RWPE2 (cell line): ENCODE measurements around the gene GIGYF2.

Experiments used
- ATAC-seq: fragments of 200-7000 bp; cut with Tn5 transposase; 3 replicates; pipeline ENCODE4 v1.9.1; 2021; ENCODE audit warnings: low read depth
- DNase-seq: peaks from one replicate; pipeline ENCODE4 v3.0.0-alpha.2; 2020; ENCODE audit warnings: low spot score
- H3K27ac ChIP-seq: fragments of 450-650 bp; 2 replicates; pipeline ENCODE4 v1.5.1; 2017; ENCODE audit warnings: mild to moderate bottlenecking; ENCODE audit not compliant: poor library complexity, severe bottlenecking
- H3K27me3 ChIP-seq: fragments of 250-450 bp; sonication (Bioruptor Pico); 2 replicates; pipeline ENCODE4 v1.5.1; 2021; ENCODE audit warnings: mild to moderate bottlenecking, moderate library complexity; ENCODE audit not compliant: insufficient read depth, poor library complexity, severe bottlenecking
- H3K36me3 ChIP-seq: fragments of 250-450 bp; sonication (Bioruptor Pico); 2 replicates; pipeline ENCODE4 v1.5.1; 2020; ENCODE audit warnings: low read depth, mild to moderate bottlenecking, moderate library complexity
- H3K4me1 ChIP-seq: fragments of 250-450 bp; sonication (Bioruptor Pico); 2 replicates; pipeline ENCODE4 v1.5.1; 2021; ENCODE audit warnings: mild to moderate bottlenecking, moderate library complexity; ENCODE audit not compliant: insufficient read depth, poor library complexity, severe bottlenecking
- H3K4me3 ChIP-seq: fragments of 250-450 bp; sonication (Bioruptor Pico); 2 replicates; pipeline ENCODE4 v1.5.1; 2021; ENCODE audit warnings: mild to moderate bottlenecking, moderate library complexity; ENCODE audit not compliant: severe bottlenecking
- H3K9me3 ChIP-seq: fragments of 250-450 bp; sonication (Bioruptor Pico); 2 replicates; pipeline ENCODE4 v1.5.1; 2021; ENCODE audit warnings: mild to moderate bottlenecking, moderate library complexity; ENCODE audit not compliant: severe bottlenecking
- CTCF ChIP-seq: fragments of 450-650 bp; IDR thresholded peaks from one replicate; pipeline ENCODE4 v1.5.1; 2017; ENCODE audit warnings: mild to moderate bottlenecking, moderate library complexity; ENCODE audit not compliant: poor library complexity, severe bottlenecking

GIGYF2 gene

DNA sequence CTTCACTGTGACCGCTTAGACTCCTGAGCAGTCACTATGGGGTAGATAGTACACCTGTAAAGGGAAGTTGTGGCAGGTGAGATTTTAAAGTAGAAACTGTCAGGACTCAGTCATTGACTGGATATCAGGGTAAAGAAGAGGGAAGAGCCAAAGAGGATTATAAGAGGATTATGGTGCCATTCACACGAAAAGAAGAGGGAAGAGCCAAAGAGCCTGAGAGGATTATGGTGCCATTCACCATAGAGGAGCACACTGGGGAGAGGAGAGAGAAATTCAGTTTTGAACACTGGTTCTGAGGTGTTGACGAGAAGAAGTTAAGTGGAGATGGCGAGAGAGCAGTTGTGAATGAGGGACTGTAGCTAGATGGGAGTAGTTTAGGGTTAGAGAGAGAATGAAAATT lies 96.1 kb downstream of the GIGYF2 start:
- Histone ChIP-seq H3K27ac (no peak overlapping the region), H3K4me1 (no peaks in the 10 kb centered on the region), H3K27me3 (no peaks in the 10 kb centered on the region), H3K36me3 (peaks cover 83% of the 10 kb centered on the region), H3K9me3 (no peaks in the 10 kb centered on the region), H3K4me3 (no peak overlapping the region)
- TF ChIP-seq CTCF = no peak
- no peak for ATAC-seq
- DNase-seq = no peak

DNA sequence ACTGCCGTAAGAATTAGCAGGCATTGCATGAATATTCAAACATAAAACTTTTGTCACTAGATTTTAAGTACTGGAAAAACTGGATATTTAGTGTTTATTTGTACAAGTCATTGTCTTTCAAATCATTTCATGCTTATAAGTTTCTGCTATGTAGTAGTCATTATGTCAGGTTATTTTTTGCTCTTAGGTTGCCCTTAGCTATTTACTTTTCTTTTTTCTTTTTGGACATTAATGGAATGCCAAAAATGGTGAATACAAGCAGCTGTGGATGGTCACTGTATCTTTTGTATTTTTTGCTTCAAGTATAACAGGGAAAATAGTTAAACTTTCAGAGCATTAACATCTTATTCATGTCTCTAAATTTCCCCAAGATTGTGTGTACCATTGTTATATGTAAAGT lies 97.8 kb downstream of the GIGYF2 start:
- ATAC-seq (no peak), DNase-seq (no peak)
- Histone ChIP-seq H3K4me3 (no peak overlapping the region), H3K27me3 (no peaks in the 10 kb centered on the region), H3K36me3 (peaks cover 77% of the 10 kb centered on the region), H3K4me1 (no peaks in the 10 kb centered on the region), H3K27ac (no peak overlapping the region), H3K9me3 (no peaks in the 10 kb centered on the region)
- no peak for TF ChIP-seq CTCF

GRCh38 chr2:232795920-232796319 lies 98.8 kb downstream of the GIGYF2 start:
- ATAC-seq (no peak), DNase-seq (no peak)
- H3K27ac ChIP-seq = no peak overlapping the region
- H3K27me3 ChIP-seq = no peaks in the 10 kb centered on the region
- no peaks in the 10 kb centered on the region for H3K4me1 ChIP-seq
- peaks cover 73% of the 10 kb centered on the region for H3K36me3 ChIP-seq
- no peak overlapping the region for H3K4me3 ChIP-seq
- TF ChIP-seq CTCF = no peak
- H3K9me3 ChIP-seq = no peaks in the 10 kb centered on the region

- no peak for TF ChIP-seq CTCF
- DNase-seq = no peak
- Histone ChIP-seq H3K27ac (no peak overlapping the region), H3K9me3 (no peaks in the 10 kb centered on the region), H3K27me3 (no peaks in the 10 kb centered on the region), H3K36me3 (peaks cover 64% of the 10 kb centered on the region), H3K4me1 (no peaks in the 10 kb centered on the region), H3K4me3 (no peak overlapping the region)
- no peak for ATAC-seq
These were observed 101.1 kb downstream of the GIGYF2 start for GRCh38 chr2:232798187-232798586.

GRCh38 chr2:232800166-232800565 lies 103.0 kb downstream of the GIGYF2 start:
- ATAC-seq = no peak
- no peak for TF ChIP-seq CTCF
- no peak for DNase-seq
- Histone ChIP-seq H3K27ac (no peak overlapping the region), H3K4me1 (no peaks in the 10 kb centered on the region), H3K36me3 (peaks cover 46% of the 10 kb centered on the region), H3K27me3 (no peaks in the 10 kb centered on the region), H3K9me3 (no peaks in the 10 kb centered on the region), H3K4me3 (no peak overlapping the region)
